WTC11 (cell line): ENCODE results near the gene SPEF1. TPM values are rescaled to one million over a fixed set of nuclear protein-coding genes. Genes with fewer than 3 reads are reported as not detected.

Experiments
- ATAC-seq: fragments of 200-7000 bp; cut with Tn5 transposase; 2 replicates; pipeline ENCODE4 v1.10.0; 2021; ENCODE audit warnings: mild to moderate bottlenecking, moderate library complexity
- CTCF ChIA-PET: fragments of 300-600 bp; sonication (Branson Sonifier 250); formaldehyde crosslinking; loops from one replicate; lab custom pipeline; 2021; ENCODE audit warnings: antibody characterized with exemption; lab: Charles Lee
- POLR2A ChIA-PET: fragments of 350-600 bp; sonication (Branson Sonifier 250); formaldehyde crosslinking; loops from one replicate; lab custom pipeline; 2021; ENCODE audit warnings: antibody characterized with exemption; lab: Charles Lee
- DNase-seq: peaks from one replicate; pipeline ENCODE4 v3.0.0; 2021; ENCODE audit warnings: low spot score
- H3K27ac Mint-ChIP-seq: 2 replicates; pipeline ENCODE4 v1.8.0; 2021; ENCODE audit warnings: mixed read lengths
- H3K27me3 Mint-ChIP-seq: 2 replicates; pipeline ENCODE4 v1.8.0; 2021; ENCODE audit warnings: low read depth, mild to moderate bottlenecking, moderate library complexity, mixed read lengths
- H3K36me3 Mint-ChIP-seq: 2 replicates; pipeline ENCODE4 v1.8.0; 2021; ENCODE audit warnings: mixed read lengths
- H3K4me1 Mint-ChIP-seq: 2 replicates; pipeline ENCODE4 v1.8.0; 2022; ENCODE audit warnings: mixed read lengths
- H3K4me3 Mint-ChIP-seq: 2 replicates; pipeline ENCODE4 v1.8.0; 2021; ENCODE audit warnings: mild to moderate bottlenecking, moderate library complexity, mixed read lengths
- H3K9me3 Mint-ChIP-seq: 2 replicates; pipeline ENCODE4 v1.8.0; 2021; ENCODE audit warnings: mixed read lengths
- ELF4 ChIP-seq: sonication (generic); formaldehyde crosslinking; IDR thresholded peaks from 2 replicates; pipeline ENCODE4 v1.8.1; 2022; ENCODE audit warnings: low read depth, mild to moderate bottlenecking, moderate library complexity, missing genetic modification reagents
- JAZF1 ChIP-seq: fragments of 250-450 bp; sonication (Bioruptor Pico); IDR thresholded peaks from 2 replicates; pipeline ENCODE4 v1.9.0; 2021; ENCODE audit warnings: moderate library complexity, mild to moderate bottlenecking, inconsistent platforms
- SP1 ChIP-seq: sonication (generic); formaldehyde crosslinking; conservative IDR thresholded peaks from 2 replicates; pipeline ENCODE4 v1.8.1; 2022; ENCODE audit warnings: missing genetic modification reagents
- TCF7 ChIP-seq: sonication (generic); formaldehyde crosslinking; IDR thresholded peaks from 2 replicates; pipeline ENCODE4 v1.8.0; 2022; ENCODE audit warnings: mild to moderate bottlenecking, low read depth, missing genetic modification reagents, moderate library complexity
- ZNF423 ChIP-seq: fragments of 250-450 bp; sonication (Bioruptor Pico); IDR thresholded peaks from 2 replicates; pipeline ENCODE4 v2.1.2; 2022; ENCODE audit warnings: mild to moderate bottlenecking, moderate library complexity
- total RNA-seq: library from RNA; stranded (reverse); gene quantifications from 3 replicates; pipeline ENCODE4 v1.2.3, GENCODE V29; 2021
- TF ChIP-seq, protein P1 (sequence below): sonication (generic); formaldehyde crosslinking; IDR thresholded peaks from 2 replicates; pipeline ENCODE4 v1.8.0; 2023; ENCODE audit warnings: missing genetic modification reagents, mild to moderate bottlenecking, borderline replicate concordance
- TF ChIP-seq, protein P2 (sequence below): sonication (generic); formaldehyde crosslinking; IDR thresholded peaks from 2 replicates; pipeline ENCODE4 v1.8.0; 2022; ENCODE audit warnings: mild to moderate bottlenecking, missing genetic modification reagents
- TF ChIP-seq, protein P3 (sequence below): sonication (generic); formaldehyde crosslinking; IDR thresholded peaks from 2 replicates; pipeline ENCODE4 v1.8.0; 2023; ENCODE audit warnings: missing genetic modification reagents
- TF ChIP-seq, protein P4 (sequence below): sonication (generic); formaldehyde crosslinking; IDR thresholded peaks from 2 replicates; pipeline ENCODE4 v1.8.1; 2023; ENCODE audit warnings: mild to moderate bottlenecking, moderate library complexity, missing genetic modification reagents
- TF ChIP-seq, protein P5 (sequence below): sonication (generic); formaldehyde crosslinking; IDR thresholded peaks from 2 replicates; pipeline ENCODE4 v1.8.1; 2023; ENCODE audit warnings: mild to moderate bottlenecking, missing genetic modification reagents, borderline replicate concordance
- TF ChIP-seq, protein P6 (sequence below): sonication (generic); formaldehyde crosslinking; IDR thresholded peaks from 2 replicates; pipeline ENCODE4 v1.8.1; 2023; ENCODE audit warnings: mild to moderate bottlenecking, missing genetic modification reagents, moderate library complexity
- TF ChIP-seq, protein P7 (sequence below): sonication (generic); formaldehyde crosslinking; IDR thresholded peaks from 2 replicates; pipeline ENCODE4 v1.8.0; 2022; ENCODE audit warnings: missing genetic modification reagents
- TF ChIP-seq, protein P8 (sequence below): sonication (generic); formaldehyde crosslinking; IDR thresholded peaks from 2 replicates; pipeline ENCODE4 v1.8.0; 2022; ENCODE audit warnings: mild to moderate bottlenecking, missing genetic modification reagents
- TF ChIP-seq, protein P9 (sequence below): sonication (generic); formaldehyde crosslinking; IDR thresholded peaks from 2 replicates; pipeline ENCODE4 v1.8.0; 2023; ENCODE audit warnings: mild to moderate bottlenecking, missing genetic modification reagents

SPEF1 gene
- total RNA-seq, 1 experiment from 2014 or later: 0.72 TPM

DNA sequence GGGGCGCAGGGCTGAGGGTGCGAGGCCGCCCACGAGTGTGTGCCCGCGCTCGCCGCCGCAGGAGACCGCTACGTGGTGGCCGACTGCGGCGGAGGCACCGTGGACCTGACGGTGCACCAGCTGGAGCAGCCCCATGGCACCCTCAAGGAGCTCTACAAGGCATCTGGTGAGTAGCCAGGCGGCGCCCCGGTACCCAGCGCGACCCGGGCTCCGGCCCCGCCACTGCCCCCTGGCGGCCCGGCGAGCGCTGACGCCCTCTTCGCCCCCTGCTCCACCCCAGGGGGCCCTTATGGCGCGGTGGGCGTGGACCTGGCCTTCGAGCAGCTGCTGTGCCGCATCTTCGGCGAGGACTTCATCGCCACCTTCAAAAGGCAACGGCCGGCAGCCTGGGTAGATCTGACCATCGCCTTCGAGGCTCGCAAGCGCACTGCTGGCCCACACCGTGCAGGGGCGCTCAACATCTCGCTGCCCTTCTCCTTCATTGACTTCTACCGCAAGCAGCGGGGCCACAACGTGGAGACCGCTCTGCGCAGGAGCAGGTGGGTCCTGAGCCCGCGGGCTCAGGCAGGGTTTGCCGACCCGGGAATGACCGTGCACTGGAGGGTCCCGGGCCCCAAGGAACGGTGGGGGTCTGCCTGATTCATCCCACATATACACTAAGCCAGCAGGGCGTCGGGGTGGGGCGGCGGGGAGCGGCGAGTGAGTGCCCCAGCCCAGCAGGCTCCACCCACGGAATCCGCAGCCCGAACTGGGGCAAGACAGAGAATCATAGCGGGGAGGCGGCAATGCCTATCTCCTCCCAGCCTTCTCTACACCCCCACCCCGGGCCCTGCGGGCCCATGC lies 31.3 kb downstream of the SPEF1 start:
- no peaks in the 10 kb centered on the region for H3K9me3 Mint-ChIP-seq
- ATAC-seq (peak; percentile 42), DNase-seq (peak; percentile 82)
- H3K27ac Mint-ChIP-seq: no peak overlapping the region
- peaks cover 5% of the 10 kb centered on the region; the same call in 1 of the 2 replicates for H3K36me3 Mint-ChIP-seq
- H3K4me3 Mint-ChIP-seq: peak overlapping the region; percentile 74
- H3K27me3 Mint-ChIP-seq: peaks cover 51% of the 10 kb centered on the region
- ChIA-PET POLR2A (interaction anchor here (0.6 to 1.0 kb wide), 3 partner anchors 18 to 69 kb away, joined by 4 to 7 read pairs (median 4); no protein-coding TSS in a partner anchor), CTCF (interaction anchor here (0.6 to 8.7 kb wide), 47 partner anchors 9 to 325 kb away, joined by 3 to 195 read pairs (median 7); partner anchors contain the start of genes ADAM33, ADISSP, AP5S1 and CENPB)
- H3K4me1 Mint-ChIP-seq: peaks cover 12% of the 10 kb centered on the region
- 0 out of 2 replicates have a peak, but pooled peaks have one; percentile 37 for TF ChIP-seq ELF4 (CRISPR knock-in tag)
- TF ChIP-seq, protein P1, sequence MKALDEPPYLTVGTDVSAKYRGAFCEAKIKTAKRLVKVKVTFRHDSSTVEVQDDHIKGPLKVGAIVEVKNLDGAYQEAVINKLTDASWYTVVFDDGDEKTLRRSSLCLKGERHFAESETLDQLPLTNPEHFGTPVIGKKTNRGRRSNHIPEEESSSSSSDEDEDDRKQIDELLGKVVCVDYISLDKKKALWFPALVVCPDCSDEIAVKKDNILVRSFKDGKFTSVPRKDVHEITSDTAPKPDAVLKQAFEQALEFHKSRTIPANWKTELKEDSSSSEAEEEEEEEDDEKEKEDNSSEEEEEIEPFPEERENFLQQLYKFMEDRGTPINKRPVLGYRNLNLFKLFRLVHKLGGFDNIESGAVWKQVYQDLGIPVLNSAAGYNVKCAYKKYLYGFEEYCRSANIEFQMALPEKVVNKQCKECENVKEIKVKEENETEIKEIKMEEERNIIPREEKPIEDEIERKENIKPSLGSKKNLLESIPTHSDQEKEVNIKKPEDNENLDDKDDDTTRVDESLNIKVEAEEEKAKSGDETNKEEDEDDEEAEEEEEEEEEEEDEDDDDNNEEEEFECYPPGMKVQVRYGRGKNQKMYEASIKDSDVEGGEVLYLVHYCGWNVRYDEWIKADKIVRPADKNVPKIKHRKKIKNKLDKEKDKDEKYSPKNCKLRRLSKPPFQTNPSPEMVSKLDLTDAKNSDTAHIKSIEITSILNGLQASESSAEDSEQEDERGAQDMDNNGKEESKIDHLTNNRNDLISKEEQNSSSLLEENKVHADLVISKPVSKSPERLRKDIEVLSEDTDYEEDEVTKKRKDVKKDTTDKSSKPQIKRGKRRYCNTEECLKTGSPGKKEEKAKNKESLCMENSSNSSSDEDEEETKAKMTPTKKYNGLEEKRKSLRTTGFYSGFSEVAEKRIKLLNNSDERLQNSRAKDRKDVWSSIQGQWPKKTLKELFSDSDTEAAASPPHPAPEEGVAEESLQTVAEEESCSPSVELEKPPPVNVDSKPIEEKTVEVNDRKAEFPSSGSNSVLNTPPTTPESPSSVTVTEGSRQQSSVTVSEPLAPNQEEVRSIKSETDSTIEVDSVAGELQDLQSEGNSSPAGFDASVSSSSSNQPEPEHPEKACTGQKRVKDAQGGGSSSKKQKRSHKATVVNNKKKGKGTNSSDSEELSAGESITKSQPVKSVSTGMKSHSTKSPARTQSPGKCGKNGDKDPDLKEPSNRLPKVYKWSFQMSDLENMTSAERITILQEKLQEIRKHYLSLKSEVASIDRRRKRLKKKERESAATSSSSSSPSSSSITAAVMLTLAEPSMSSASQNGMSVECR (CRISPR knock-in tag): peak; percentile 71; the same call in 1 of the 2 replicates
- TF ChIP-seq, protein P2, sequence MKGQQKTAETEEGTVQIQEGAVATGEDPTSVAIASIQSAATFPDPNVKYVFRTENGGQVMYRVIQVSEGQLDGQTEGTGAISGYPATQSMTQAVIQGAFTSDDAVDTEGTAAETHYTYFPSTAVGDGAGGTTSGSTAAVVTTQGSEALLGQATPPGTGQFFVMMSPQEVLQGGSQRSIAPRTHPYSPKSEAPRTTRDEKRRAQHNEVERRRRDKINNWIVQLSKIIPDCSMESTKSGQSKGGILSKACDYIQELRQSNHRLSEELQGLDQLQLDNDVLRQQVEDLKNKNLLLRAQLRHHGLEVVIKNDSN (CRISPR knock-in tag): no peak
- TF ChIP-seq, protein P3, sequence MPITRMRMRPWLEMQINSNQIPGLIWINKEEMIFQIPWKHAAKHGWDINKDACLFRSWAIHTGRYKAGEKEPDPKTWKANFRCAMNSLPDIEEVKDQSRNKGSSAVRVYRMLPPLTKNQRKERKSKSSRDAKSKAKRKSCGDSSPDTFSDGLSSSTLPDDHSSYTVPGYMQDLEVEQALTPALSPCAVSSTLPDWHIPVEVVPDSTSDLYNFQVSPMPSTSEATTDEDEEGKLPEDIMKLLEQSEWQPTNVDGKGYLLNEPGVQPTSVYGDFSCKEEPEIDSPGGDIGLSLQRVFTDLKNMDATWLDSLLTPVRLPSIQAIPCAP: 0 out of 2 replicates have a peak, but pooled peaks have one; percentile 28
- TF ChIP-seq, protein P4, sequence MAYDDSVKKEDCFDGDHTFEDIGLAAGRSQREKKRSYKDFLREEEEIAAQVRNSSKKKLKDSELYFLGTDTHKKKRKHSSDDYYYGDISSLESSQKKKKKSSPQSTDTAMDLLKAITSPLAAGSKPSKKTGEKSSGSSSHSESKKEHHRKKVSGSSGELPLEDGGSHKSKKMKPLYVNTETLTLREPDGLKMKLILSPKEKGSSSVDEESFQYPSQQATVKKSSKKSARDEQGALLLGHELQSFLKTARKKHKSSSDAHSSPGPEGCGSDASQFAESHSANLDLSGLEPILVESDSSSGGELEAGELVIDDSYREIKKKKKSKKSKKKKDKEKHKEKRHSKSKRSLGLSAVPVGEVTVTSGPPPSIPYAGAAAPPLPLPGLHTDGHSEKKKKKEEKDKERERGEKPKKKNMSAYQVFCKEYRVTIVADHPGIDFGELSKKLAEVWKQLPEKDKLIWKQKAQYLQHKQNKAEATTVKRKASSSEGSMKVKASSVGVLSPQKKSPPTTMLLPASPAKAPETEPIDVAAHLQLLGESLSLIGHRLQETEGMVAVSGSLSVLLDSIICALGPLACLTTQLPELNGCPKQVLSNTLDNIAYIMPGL (CRISPR knock-in tag): peak; percentile 99
- TF ChIP-seq, protein P5, sequence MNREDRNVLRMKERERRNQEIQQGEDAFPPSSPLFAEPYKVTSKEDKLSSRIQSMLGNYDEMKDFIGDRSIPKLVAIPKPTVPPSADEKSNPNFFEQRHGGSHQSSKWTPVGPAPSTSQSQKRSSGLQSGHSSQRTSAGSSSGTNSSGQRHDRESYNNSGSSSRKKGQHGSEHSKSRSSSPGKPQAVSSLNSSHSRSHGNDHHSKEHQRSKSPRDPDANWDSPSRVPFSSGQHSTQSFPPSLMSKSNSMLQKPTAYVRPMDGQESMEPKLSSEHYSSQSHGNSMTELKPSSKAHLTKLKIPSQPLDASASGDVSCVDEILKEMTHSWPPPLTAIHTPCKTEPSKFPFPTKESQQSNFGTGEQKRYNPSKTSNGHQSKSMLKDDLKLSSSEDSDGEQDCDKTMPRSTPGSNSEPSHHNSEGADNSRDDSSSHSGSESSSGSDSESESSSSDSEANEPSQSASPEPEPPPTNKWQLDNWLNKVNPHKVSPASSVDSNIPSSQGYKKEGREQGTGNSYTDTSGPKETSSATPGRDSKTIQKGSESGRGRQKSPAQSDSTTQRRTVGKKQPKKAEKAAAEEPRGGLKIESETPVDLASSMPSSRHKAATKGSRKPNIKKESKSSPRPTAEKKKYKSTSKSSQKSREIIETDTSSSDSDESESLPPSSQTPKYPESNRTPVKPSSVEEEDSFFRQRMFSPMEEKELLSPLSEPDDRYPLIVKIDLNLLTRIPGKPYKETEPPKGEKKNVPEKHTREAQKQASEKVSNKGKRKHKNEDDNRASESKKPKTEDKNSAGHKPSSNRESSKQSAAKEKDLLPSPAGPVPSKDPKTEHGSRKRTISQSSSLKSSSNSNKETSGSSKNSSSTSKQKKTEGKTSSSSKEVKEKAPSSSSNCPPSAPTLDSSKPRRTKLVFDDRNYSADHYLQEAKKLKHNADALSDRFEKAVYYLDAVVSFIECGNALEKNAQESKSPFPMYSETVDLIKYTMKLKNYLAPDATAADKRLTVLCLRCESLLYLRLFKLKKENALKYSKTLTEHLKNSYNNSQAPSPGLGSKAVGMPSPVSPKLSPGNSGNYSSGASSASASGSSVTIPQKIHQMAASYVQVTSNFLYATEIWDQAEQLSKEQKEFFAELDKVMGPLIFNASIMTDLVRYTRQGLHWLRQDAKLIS (CRISPR knock-in tag): no peak
- TF ChIP-seq, protein P6, sequence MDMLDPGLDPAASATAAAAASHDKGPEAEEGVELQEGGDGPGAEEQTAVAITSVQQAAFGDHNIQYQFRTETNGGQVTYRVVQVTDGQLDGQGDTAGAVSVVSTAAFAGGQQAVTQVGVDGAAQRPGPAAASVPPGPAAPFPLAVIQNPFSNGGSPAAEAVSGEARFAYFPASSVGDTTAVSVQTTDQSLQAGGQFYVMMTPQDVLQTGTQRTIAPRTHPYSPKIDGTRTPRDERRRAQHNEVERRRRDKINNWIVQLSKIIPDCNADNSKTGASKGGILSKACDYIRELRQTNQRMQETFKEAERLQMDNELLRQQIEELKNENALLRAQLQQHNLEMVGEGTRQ (CRISPR knock-in tag): 0 out of 2 replicates have a peak, but pooled peaks have one; percentile 12
- no peak for TF ChIP-seq JAZF1 (CRISPR knock-in tag)
- TF ChIP-seq, protein P7, sequence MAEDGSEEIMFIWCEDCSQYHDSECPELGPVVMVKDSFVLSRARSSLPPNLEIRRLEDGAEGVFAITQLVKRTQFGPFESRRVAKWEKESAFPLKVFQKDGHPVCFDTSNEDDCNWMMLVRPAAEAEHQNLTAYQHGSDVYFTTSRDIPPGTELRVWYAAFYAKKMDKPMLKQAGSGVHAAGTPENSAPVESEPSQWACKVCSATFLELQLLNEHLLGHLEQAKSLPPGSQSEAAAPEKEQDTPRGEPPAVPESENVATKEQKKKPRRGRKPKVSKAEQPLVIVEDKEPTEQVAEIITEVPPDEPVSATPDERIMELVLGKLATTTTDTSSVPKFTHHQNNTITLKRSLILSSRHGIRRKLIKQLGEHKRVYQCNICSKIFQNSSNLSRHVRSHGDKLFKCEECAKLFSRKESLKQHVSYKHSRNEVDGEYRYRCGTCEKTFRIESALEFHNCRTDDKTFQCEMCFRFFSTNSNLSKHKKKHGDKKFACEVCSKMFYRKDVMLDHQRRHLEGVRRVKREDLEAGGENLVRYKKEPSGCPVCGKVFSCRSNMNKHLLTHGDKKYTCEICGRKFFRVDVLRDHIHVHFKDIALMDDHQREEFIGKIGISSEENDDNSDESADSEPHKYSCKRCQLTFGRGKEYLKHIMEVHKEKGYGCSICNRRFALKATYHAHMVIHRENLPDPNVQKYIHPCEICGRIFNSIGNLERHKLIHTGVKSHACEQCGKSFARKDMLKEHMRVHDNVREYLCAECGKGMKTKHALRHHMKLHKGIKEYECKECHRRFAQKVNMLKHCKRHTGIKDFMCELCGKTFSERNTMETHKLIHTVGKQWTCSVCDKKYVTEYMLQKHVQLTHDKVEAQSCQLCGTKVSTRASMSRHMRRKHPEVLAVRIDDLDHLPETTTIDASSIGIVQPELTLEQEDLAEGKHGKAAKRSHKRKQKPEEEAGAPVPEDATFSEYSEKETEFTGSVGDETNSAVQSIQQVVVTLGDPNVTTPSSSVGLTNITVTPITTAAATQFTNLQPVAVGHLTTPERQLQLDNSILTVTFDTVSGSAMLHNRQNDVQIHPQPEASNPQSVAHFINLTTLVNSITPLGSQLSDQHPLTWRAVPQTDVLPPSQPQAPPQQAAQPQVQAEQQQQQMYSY (CRISPR knock-in tag): no peak
- no peak for TF ChIP-seq TCF7
- TF ChIP-seq, protein P8, sequence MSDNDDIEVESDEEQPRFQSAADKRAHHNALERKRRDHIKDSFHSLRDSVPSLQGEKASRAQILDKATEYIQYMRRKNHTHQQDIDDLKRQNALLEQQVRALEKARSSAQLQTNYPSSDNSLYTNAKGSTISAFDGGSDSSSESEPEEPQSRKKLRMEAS (CRISPR knock-in tag): peak; percentile 87
- TF ChIP-seq ZNF423 (CRISPR knock-in tag): peak; percentile 60
- TF ChIP-seq, protein P9, sequence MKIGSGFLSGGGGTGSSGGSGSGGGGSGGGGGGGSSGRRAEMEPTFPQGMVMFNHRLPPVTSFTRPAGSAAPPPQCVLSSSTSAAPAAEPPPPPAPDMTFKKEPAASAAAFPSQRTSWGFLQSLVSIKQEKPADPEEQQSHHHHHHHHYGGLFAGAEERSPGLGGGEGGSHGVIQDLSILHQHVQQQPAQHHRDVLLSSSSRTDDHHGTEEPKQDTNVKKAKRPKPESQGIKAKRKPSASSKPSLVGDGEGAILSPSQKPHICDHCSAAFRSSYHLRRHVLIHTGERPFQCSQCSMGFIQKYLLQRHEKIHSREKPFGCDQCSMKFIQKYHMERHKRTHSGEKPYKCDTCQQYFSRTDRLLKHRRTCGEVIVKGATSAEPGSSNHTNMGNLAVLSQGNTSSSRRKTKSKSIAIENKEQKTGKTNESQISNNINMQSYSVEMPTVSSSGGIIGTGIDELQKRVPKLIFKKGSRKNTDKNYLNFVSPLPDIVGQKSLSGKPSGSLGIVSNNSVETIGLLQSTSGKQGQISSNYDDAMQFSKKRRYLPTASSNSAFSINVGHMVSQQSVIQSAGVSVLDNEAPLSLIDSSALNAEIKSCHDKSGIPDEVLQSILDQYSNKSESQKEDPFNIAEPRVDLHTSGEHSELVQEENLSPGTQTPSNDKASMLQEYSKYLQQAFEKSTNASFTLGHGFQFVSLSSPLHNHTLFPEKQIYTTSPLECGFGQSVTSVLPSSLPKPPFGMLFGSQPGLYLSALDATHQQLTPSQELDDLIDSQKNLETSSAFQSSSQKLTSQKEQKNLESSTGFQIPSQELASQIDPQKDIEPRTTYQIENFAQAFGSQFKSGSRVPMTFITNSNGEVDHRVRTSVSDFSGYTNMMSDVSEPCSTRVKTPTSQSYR: no peak
- peak; percentile 71 for TF ChIP-seq SP1
